OCI-LY3 (cell line): Measurements from ENCODE around the gene PAGR1.
"Not testable (repeated sequence)": the region's sequence is repeated elsewhere in the genome, so short reads cannot be mapped to it uniquely, and the experiment has no call there.

ENCODE experiments used
- H2AFZ ChIP-seq: fragments of 200-600, 300-600 bp; shearing (Covaris generic); 2 replicates; pipeline ENCODE4 v1.6.0; 2014; ENCODE audit warnings: antibody characterized with exemption, low read depth, low read length
- H3K27ac ChIP-seq: fragments of 200-600, 300-600 bp; sonication (generic); 2 replicates; pipeline ENCODE4 v1.5.1; 2014; ENCODE audit warnings: mild to moderate bottlenecking, low read length, moderate library complexity, mixed read lengths
- H3K27me3 ChIP-seq: fragments of 200-600, 300-600 bp; sonication (generic); 2 replicates; pipeline ENCODE4 v1.6.1; 2014; ENCODE audit warnings: low read depth, low read length, mixed read lengths
- H3K36me3 ChIP-seq: fragments of 200-600, 300-600 bp; sonication (generic); replicated peaks from 2 replicates; pipeline ENCODE3; 2014; ENCODE audit warnings: low read depth, low read length, mixed read lengths
- H3K4me1 ChIP-seq: fragments of 300-600, 200-600 bp; sonication (generic); 2 replicates; pipeline ENCODE4 v1.6.1; 2014; ENCODE audit warnings: low read length, mixed read lengths
- H3K4me2 ChIP-seq: fragments of 200-600, 300-600 bp; sonication (generic); 2 replicates; pipeline ENCODE4 v1.6.1; 2014; ENCODE audit warnings: low read length, mixed read lengths
- H3K4me3 ChIP-seq: fragments of 300-600, 200-600 bp; sonication (generic); 2 replicates; pipeline ENCODE4 v1.5.1; 2014; ENCODE audit warnings: antibody characterized with exemption, mild to moderate bottlenecking, low read length, moderate library complexity
- H3K79me2 ChIP-seq: fragments of 300-600, 200-600 bp; shearing (Covaris generic); 2 replicates; pipeline ENCODE4 v1.6.1; 2014; ENCODE audit warnings: mild to moderate bottlenecking, low read length, mixed read lengths
- H3K9ac ChIP-seq: fragments of 300-600, 200-600 bp; shearing (Covaris generic); 2 replicates; pipeline ENCODE4 v1.6.0; 2014; ENCODE audit warnings: mild to moderate bottlenecking, low read length, moderate library complexity
- H3K9me3 ChIP-seq: fragments of 200-600, 300-600 bp; shearing (Covaris generic); 2 replicates; pipeline ENCODE4 v1.6.1; 2014; ENCODE audit warnings: low read length, mixed read lengths; ENCODE audit not compliant: insufficient read depth
- H4K20me1 ChIP-seq: fragments of 200-600, 300-600 bp; sonication (generic); 2 replicates; pipeline ENCODE4 v1.6.1; 2016; ENCODE audit warnings: low read length, mixed read lengths; ENCODE audit not compliant: insufficient read depth
- EZH2phosphoT487 ChIP-seq: fragments of 200-600 bp; shearing (Covaris generic); IDR thresholded peaks from 2 replicates; pipeline ENCODE4 v1.6.1; 2018; ENCODE audit warnings: antibody characterized with exemption, mixed run types, low read depth
- TF ChIP-seq, protein P1 (sequence below): fragments of 200-600, 300-600 bp; sonication (generic); IDR thresholded peaks from 2 replicates; pipeline ENCODE4 v1.5.1; 2014; ENCODE audit warnings: antibody characterized with exemption, low read length, low read depth

Gene PAGR1

DNA sequence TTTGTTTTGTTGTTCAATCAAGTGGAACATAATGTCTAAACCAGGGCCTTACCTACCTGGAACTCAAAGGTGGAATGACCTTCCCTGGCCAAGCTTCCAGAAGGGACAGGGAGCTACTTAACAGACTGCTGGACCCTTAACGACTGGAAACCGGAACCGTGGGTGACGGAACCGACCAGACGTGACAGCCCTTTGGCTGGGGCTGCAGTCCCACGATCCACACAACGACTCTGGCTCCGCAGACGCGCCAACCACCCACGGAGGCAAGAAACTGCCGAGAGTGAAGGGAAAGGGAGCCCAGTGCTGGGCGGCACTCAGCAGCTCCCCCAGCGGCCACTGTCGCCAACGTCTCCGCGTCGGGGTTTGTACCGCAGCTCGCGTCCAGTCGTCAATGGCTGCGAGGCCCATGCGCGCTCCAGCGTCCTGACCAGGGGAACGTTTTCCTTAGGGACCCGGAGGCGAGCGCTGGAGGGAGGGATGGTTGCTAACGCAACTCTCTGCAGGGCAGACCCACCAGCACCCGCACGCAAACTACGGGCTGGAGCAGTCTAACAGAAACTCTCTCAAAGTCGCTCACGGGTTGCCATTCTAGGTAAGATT, 31.0 kb upstream of the PAGR1 start:
- Histone ChIP-seq H3K4me3 (peak overlapping the region; percentile 70), H3K27me3 (peaks cover 5% of the 10 kb centered on the region; the same call in 1 of the 2 replicates), H3K79me2 (peaks cover 5% of the 10 kb centered on the region; the same call in 1 of the 2 replicates), H3K9me3 (no peaks in the 10 kb centered on the region), H3K4me1 (peaks cover 4% of the 10 kb centered on the region; the same call in 1 of the 2 replicates), H3K27ac (no peak overlapping the region), H3K4me2 (peak overlapping the region; percentile 71), H4K20me1 (no peaks in the 10 kb centered on the region), H3K36me3 (no peaks in the 10 kb centered on the region), H3K9ac (peak overlapping the region; percentile 47; the same call in 1 of the 2 replicates), H2AFZ (peak overlapping the region; percentile 96)
- TF ChIP-seq, protein P1, sequence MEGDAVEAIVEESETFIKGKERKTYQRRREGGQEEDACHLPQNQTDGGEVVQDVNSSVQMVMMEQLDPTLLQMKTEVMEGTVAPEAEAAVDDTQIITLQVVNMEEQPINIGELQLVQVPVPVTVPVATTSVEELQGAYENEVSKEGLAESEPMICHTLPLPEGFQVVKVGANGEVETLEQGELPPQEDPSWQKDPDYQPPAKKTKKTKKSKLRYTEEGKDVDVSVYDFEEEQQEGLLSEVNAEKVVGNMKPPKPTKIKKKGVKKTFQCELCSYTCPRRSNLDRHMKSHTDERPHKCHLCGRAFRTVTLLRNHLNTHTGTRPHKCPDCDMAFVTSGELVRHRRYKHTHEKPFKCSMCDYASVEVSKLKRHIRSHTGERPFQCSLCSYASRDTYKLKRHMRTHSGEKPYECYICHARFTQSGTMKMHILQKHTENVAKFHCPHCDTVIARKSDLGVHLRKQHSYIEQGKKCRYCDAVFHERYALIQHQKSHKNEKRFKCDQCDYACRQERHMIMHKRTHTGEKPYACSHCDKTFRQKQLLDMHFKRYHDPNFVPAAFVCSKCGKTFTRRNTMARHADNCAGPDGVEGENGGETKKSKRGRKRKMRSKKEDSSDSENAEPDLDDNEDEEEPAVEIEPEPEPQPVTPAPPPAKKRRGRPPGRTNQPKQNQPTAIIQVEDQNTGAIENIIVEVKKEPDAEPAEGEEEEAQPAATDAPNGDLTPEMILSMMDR, result peak; percentile 52
- TF ChIP-seq EZH2phosphoT487, result no peak

GRCh38 chr16:29787155-29787554, 28.8 kb upstream of the PAGR1 start:
- H3K9ac ChIP-seq, H3K4me2 ChIP-seq, H3K9me3 ChIP-seq, H3K4me3 ChIP-seq, H3K27me3 ChIP-seq, H4K20me1 ChIP-seq, H2AFZ ChIP-seq, H3K36me3 ChIP-seq, H3K4me1 ChIP-seq, H3K27ac ChIP-seq: not testable (repeated sequence)
- peaks cover 23% of the 10 kb centered on the region for H3K79me2 ChIP-seq

GRCh38 chr16:29789775-29790182, 26.2 kb upstream of the PAGR1 start:
- 0 out of 2 replicates have a peak, but pooled peaks cover 4% of the 10 kb centered on the region for H4K20me1 ChIP-seq
- peak overlapping the region; percentile 76 for H3K4me2 ChIP-seq
- peaks cover 49% of the 10 kb centered on the region for H3K79me2 ChIP-seq
- H3K9ac ChIP-seq, result peak overlapping the region; percentile 98
- H3K27ac ChIP-seq, result peak overlapping the region; percentile 74
- peaks cover 13% of the 10 kb centered on the region for H3K4me1 ChIP-seq
- H3K27me3 ChIP-seq, result no peaks in the 10 kb centered on the region
- H3K36me3 ChIP-seq, result peaks cover 18% of the 10 kb centered on the region
- H3K4me3 ChIP-seq, result peak overlapping the region; percentile 94
- no peaks in the 10 kb centered on the region for H3K9me3 ChIP-seq
- TF ChIP-seq, protein P1, result no peak
- TF ChIP-seq EZH2phosphoT487, result no peak
- peak overlapping the region; percentile 50; the same call in 1 of the 2 replicates for H2AFZ ChIP-seq

- Histone ChIP-seq H3K4me2 (peak within 1 kb of the TSS; percentile 92), H3K79me2 (peaks cover 55% of the 10 kb centered on the region), H4K20me1 (0 out of 2 replicates have a peak, but pooled peaks cover 4% of the 10 kb centered on the region), H3K4me3 (peak within 1 kb of the TSS; percentile 94), H3K27me3 (no peaks in the 10 kb centered on the region), H2AFZ (peak within 1 kb of the TSS; percentile 50; the same call in 1 of the 2 replicates), H3K9me3 (no peaks in the 10 kb centered on the region), H3K9ac (peak within 1 kb of the TSS; percentile 98), H3K4me1 (peaks cover 13% of the 10 kb centered on the region), H3K36me3 (peaks cover 23% of the 10 kb centered on the region), H3K27ac (peak within 1 kb of the TSS; percentile 74)
- TF ChIP-seq, protein P1, result peak; percentile 61
- TF ChIP-seq EZH2phosphoT487, result no peak
Observed at GRCh38 chr16:29790183-29790948, 25.6 kb upstream of the PAGR1 start, which contains the start of gene KIF22. Gene KIF22 (plus strand): TSS chr16:29790751. CDS start chr16:29790760, 9 bp downstream.
